Measurements from ENCODE around the gene SIRPB2.
"Not testable (repeated sequence)": the region's sequence is repeated elsewhere in the genome, so short reads cannot be mapped to it uniquely, and the experiment has no call there.

SIRPB2 gene

DNA sequence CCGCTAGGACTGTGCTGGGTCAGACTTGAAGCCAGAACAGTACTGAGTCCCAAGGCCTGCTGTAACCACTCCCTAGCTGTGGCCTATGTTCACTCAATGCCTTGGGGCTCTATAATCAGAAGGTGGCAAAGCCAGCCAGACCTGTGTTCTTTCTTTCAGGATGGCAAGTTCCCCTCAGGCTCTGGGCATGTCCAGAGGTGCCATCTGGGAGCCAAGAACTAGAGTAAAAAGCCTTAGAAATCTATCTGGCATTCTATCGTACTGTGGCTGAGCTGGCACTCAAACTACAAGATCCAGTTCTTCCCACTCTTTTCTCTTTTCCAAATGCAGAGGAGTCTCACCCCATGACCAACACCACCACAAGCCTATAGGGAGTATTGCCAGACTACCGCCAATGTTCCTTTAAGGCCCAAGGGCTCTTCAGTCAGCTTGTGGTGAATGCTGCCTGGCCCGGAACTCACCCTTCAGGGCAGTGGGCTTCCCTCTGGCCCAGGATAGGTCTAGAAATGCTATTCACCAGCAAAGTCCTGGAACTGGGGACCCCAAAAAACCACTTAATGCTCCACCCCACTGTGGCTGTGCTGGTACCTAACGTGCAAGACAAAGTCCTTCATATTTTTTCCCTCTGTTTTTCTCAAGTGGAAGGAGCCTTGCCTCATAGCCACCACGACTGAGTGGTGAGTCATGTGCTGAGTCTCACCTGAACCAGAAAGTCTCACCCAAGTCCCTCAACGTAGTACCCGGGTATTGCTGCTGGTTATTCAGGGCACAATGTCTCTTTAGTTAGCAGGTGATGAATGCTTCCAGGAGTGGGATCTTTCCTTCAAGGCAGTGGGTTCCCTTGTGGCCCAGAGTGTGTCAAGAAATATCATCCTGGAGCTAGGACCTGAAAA lies 8.6 kb upstream of the SIRPB2 start:
- no peak for DNase-seq

DNA sequence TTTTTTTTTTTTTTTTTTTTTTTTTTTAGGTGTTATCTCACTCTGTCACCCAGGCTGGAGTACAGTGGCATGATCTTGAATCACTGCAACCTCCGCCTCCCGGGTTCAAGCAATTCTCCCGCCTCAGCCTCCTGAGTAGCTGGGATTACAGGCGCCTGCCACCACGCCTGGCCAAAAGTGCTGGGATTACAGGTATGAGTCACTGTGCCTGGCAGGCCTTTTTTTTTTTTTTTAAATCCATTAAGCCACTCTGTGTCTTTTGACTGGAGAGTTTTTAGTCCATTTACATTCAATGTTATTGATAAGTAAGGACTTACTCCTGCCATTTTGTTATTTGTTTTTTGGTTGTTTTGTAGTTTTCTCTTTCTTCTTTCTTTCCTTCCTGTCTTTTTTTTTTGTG lies 6.2 kb upstream of the SIRPB2 start:
- not testable (repeated sequence) for DNase-seq

DNA sequence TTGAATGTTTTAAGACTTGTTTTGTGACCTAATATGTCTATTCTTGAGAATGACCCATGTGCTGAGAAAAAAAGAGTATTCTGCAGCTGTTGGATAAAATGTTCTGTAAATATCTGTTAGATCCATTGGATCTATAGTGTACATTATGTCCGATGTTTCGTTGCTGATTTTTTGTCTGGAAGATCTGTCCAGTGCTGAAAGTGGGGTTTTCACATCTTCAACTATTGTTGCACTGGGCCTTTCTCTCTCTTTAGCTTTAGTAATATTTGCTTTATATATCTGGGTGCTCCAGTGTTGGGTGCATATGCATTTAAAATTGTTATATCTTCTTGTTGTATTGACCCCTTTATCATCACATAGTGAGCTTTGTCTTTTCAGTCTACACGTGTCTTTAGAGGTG lies 5.7 kb upstream of the SIRPB2 start:
- no peak for DNase-seq

DNA sequence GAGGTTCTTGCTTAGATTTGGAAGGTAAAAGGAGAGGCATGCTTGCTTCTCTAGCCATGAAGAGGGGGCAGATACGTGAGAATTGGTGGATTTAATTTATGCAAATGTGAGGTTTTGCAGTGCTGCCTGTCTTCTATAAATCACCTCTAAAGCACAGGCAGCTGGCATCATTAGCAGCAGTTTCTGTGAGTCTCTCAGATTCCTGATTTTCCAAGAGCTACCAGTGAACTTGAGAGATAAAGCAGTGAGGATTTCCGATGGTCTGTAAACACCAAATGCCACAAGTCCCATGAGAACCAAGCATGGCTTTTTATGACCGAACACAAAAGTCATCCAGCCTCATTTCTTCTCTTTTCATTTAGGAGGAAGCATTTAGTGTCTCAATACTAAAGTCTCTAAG lies 3.2 kb upstream of the SIRPB2 start:
- DNase-seq: no peak

DNA sequence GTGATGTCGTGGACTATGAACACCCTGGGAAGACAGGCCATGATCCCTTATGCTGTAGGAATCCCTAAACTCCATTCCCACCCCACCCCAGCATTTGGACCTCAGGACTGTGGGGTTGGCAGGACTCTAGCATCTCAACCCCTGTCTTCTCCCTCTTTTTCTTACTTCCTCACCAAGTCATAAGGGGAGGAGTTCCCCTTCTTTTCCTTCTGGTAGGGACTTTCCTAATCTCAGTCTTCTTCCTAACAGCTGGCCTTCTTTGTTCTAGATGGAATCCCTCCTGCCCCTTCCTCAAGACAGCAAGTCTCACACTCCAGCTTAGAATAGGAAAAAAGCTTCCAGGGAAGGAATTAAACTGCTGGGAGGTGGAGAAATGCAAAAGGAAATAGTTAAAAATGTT lies 2.3 kb upstream of the SIRPB2 start:
- DNase-seq: no peak

DNA sequence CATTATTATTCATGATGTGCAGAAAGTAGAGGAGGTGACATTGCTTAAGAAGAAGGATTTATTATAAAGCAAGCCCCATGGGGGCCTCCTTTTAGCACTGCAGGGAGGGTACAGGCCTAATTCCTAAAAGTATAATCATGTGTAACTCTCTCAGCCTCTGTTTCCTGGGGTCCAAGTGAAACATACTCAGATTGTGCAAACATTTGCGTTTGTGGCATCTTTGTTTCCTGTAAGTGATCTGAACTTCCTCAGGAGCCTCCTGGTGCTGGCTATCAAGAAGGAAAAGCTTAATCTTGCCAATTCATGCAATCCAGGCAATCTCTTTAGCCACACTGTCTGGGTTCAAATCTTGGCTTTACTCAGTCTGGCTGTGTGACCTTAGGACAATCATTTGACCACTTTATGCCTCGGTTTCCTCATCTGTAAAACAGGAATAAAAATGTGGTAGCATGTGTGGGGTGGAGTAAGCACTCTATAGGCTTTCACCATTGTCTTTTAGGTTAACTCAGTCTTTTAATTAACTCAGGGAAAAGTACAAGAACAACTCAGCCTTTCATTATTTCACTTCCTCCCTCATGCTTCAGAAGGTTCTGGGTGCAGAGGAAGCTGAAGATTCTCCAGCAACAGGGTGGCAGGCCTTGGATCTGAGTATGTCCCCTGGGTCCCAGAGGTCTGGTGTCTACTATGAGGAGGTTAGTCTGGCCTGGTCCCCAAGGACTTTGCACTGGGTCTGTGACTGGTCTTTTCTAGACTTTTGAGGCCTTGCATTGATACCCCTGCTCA lies 831 bp upstream of the SIRPB2 start:
- no peak for DNase-seq

DNA sequence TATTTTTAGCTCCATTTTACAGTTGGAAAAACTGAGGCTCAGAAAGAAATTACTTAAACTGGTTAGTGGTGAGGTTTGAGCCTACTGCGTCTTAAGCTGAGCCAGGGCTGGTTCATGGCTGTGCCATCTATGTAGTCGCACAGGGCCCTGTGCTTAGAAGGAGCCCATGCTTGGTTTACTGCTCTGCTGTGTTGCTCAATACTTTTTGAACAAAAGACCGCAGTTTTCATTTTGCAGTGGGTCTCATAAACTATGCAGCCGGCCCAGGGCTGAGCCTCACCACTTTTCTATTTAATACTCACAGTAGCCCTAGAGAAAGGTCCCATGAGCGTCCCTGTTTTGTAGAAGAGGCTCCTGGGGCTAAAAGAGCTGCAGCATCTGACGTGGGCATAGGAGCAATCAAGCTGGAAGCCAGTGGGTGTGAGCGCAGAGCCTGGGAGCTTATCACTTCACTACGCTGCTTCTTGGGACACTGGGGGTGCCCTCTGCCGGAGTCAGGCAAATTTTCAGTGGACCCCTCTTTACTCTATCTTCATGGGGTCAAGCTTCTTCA lies 501 bp downstream of the SIRPB2 start:
- DNase-seq: no peak

DNA sequence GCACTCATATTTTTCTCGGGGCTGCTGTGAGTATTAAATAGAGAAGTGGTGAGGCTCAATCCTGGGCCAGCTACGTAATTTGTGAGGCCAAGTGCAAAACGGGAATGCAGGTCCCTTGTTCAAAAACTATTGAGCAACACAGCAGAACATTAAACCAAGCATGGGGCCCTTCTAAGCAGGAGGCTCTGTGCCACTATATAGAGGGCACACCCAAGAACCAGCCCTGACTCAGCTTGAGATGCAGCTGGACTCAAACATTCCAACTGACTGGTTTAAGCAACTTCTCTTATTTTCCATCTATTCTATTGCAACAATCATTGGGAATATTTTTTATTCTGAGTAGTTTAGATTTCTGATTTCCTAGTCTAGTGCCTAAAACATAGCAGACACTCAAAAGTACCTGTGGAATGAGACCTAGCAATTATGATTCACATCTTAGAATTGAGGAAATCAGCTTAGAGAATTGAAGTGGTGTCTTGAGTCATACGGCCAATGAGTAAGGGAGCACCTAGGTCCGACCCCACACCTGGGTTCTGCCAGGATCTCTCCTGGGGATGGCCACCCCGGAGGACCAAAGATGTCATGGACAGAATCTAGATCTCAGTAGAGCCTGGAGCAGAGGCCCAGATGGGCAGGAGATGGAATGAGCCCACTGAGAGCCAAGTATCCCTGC lies 1.3 kb downstream of the SIRPB2 start:
- no peak for DNase-seq

DNA sequence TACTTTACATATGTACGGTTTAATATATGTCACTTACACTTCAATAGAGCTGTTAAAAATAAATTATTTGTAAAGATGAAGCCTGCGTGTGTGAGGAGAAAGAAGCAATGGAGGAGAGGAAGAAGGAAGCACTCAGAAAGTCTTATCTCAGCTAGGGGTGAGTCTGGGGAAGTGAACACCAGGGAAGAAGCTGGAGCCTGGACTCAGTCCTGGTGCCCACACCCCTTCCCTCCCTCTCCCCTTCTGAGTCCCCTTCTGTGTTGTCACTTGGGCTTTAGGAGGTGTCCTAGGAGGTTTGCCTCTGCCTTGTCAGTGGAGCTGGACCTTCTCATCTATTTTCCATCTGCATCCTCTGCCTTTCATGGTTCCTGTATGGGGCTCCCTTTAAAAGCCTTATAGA lies 1.9 kb downstream of the SIRPB2 start:
- DNase-seq: no peak

DNA sequence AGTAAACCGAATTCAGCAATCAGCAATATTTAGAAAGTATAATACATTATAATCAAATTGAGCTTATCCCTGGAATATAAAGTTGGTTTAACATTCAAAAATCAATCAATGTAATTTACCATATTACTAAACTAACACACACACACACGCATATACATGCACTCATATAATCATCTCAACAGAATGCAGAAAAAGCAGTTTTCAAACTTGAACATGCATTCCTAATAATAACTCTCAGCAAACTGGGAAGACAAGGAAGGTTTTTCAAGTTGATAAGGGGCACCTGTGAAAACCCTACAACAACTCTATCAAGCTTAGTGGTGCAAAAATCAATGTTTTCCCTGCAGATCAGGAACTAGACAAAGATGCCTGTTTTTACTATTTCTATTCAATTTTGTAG lies 4.7 kb downstream of the SIRPB2 start:
- no peak for DNase-seq

DNA sequence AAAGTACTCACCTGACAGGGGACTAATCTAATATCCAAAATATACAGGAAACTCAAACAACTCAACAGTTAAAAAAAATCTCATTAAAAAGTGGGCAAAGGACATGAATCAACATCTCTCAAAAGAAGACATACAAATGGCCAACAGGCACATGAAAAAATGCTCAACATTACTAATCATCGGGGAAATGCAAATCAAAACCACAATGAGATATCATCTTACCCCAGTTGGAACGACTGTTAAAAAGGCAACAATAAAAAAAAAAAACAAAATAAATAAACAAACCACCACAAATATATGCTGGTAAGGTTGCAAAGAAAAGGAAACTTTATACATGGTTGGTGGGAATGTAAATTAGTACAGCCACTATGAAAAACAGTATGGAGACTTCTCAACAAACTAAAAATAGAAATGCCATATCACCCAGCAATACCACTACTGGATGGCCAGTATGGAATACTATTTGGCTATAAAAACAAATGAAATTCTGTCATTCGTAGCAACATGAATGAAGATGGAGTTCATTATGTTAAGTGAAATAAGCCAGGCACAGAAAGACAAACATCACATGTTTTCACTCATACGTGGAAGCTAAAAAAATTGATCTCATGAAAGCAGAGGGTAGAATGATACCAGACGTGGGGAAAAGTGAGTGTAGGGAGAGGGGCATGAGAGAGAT lies 6.6 kb downstream of the SIRPB2 start:
- no peak for DNase-seq

DNA sequence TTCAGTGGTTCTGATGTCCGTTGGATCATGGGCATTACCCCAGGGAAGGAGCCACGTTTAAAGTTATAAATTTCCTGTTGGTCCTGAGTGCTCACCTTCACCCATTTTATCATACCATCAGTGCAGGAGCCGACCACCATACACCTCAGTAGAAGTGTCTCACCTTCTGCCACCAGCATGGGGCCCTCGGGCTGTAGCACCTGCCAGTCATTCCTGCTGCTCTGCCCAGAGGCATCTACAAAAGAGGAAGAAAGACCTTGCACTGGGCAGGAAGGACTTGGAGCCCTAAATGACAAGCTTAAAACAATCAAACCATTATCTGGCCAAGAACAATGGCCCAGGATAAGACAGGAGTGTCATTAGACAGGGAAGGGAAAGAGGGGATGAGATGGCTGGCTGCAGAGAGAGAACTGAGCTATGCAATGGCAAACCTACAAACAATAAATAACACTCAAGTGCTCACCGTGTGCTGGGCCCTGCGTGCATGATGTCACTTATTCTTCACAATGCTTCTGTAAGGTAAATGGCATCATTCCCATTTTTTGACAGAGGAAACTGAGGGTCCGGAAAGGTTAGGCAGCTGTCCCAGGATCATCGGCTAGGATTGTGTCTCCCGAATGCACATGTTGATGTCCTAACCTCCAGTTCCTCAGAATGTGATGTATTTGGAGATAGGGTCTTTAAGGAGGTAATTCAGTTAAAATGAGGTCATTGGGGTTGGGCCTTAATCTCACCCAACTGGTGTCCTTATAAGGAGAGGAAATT lies 11.2 kb downstream of the SIRPB2 start:
- DNase-seq: no peak

DNA sequence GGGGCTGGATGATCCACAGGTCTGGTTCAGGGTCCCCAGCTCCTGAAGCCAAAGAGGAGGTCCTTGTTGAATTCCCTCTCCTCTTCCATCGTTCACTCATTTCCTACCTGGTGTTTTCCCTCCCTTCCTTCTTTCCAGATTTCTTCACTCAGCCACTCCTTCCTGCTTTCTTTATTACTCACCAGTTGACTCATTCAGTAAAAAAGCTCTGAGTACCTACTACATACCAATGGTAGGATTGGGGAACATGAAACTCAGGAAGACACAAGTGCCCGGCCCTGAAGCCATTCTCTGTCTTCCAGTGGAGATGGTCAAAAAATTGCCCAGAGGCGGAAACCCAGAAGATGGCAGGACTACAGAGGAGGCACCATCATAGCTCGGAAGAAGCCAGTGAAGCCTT lies 12.7 kb downstream of the SIRPB2 start:
- no peak for DNase-seq

DNA sequence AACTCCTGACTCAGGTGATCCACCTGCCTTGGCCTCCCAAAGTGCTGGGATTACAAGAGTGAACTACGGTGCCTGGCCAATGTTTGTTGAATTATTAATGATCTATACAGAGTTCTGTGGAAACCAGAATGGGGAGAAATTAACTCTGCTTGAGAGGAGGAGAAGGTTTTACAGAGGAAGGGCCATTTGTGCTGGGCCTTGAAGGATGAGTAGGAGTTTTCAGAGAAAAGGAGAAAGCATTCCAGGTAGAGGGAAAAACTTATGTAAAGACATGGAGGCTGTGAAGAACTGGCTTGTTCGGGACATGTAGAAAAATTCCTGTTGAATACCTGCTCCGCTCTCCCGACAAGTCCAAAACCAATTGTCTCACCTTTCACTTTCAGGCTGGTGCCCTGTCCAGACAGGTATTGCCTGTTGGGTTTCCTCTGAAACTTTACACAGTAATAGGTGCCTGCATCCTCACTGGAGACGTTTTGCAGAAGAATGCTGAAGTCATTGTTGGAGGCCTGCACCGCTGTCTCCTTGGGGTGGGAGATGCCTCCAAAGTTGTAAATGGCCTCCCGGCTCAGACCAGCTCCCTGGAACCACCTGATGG lies 13.2 kb downstream of the SIRPB2 start:
- no peak for DNase-seq

DNA sequence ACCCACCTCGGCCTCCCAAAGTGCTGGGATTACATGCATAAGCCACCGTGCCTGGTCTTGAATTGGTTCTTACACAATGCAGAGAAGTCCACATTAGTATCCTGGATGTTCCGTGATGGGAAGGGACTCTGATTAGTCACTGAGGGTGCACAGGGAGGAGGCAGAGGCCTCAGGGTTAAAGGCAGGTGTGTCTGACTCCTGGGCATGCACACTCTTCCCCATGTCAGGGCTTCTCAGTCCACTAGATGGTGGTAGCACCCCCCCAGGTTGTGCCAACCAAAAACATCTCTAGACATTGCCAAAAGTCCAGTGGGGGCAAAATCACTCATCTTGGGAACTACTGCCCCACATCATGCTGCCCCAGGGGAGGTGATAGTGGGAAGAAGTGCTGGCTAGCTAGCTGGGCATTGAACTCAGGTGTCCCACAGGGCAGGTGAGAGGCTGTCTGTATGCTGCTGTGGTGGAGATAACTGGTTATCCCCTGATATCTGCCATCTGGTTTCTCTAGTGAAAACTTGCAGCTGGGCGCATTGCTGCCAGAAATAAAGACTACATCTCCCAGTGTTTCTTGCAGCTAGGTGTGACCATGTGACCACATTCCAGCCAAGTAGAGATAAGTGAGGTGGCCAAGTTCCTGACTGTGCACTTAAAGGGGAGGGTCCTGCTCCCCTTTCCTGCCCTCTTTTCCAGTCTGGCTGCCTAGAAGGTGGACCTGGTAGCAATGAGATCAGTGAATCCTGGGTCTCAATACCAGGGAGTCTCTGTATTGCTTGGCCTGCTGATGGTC lies 16.2 kb downstream of the SIRPB2 start:
- no peak for DNase-seq

DNA sequence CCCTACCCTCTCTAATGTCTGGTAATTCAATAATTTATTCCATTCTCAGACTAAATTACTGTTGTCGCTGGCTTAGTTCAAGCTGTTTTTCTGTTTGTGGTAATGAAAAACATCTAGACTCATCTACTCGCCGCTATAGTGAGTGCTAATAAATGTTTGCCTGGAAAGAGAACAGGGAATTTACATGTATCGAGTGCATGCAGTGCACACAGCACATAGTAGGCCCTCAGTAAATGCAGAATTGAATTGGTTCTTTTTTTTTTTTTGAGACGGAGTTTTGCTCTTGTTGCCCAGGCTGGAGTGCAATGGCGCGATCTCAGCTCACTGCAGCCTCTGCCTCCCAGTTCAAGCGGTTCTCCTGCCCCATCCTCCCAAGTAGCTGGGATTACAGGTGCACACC lies 16.9 kb downstream of the SIRPB2 start:
- no peak for DNase-seq

DNA sequence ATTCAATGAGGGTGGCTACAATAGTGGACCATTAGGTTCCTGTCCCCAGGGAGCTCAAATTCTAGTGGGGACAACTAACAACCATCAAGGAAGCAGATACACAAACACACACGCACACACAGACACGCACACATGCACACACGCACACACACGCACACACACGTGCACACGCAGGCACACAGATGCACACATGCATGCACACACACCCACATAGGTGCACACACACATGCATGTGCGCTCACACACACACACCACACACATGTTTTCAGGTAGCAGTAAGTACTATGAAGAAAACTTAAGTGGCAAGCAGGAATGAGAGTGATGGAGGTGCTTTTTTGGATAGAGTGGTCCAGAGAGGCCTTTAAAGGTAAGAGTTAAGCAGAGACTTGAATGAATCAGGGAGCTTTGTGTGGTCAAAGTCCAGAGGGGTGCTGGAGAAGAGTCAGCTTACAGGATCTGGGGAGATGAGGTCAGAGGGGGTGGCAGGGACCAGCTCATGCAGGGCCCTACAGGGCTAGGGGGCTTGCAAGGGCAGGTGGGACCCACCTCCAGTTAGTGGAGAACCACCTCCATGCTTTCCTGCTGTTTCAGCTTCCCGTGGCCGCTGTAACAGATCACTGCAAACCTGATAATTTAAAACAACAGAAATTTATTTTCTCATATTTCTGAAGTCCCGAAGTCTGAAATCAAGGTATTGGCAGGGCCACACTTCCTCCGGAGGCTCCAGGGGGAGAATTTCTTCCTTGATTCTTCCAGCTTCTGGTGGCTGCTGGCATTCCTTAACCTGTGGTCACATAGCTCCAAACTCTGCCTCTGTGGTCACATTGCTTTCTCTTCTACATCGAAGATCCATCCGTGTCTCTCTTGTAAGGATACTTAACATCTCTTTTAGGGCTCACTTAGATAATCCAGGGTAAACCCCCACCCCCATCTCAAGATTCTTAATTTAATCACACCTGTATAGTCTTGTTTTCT lies 17.7 kb downstream of the SIRPB2 start:
- DNase-seq: no peak

DNA sequence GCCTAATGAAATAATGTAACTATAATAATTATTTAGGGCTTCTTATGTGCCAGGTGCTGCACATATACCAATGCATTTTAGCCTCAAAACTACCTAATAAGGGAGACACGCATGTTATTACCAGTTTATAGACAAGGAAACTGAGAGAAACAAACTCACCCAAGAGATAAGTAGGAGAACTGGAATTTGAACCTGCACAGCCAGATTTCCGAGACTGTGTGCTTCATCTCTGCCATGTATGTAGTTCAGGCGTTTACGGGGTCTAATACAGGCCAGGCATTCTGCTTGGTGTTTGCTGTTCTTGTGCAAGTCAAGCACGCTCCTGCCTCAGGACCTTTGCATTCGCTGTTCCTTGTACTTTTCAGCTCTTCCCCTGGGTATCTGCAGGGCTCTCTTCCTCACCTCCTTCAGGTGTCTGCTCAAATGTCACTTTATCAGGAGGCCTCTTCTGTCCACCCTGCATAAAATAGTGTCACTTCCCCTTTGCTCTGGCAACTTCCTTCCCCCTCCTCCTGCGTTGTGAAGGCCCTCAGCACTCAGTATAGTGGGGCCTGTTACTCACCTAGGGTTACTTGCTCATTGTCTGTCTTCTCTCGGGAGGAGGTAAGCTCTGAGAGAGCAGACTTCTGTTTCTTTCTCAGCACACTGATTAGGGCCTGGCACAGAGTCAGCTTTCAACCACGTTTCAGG lies 18.5 kb downstream of the SIRPB2 start:
- DNase-seq: no peak

DNA sequence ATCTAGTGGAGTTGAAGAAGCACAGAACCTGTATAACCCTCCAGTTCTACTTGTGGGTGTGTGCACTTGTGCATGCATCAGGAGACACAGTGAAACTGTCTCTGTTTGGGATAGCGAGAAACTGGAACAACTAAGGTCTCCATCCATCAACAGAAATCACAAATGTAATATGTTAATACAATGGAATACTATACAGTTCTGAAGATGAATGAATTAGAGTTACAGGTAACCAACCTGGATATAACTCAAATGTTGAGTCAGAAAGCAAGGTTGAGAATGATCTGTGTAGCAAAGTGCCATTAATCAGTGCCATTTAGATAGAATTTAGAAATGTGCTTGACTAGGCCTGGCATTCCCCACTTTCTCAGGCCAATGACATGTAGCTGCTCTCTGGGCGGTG lies 20.0 kb downstream of the SIRPB2 start:
- DNase-seq: no peak
